Gastroesophageal sphincter (tissue), 4 donors: ENCODE measurements around the gene TP53BP1. TPM values are rescaled to one million over a fixed set of nuclear protein-coding genes. Genes with fewer than 3 reads are reported as not detected.

Source experiments
- ATAC-seq: fragments of 150-250 bp; one replicate; pipeline ENCODE4 v1.9.1; 2016; ENCODE audit warnings: mild to moderate bottlenecking, moderate library complexity
- H3K27ac ChIP-seq, 4 donors: fragments of 200-600 bp; sonication (generic) in 3 of 4; 1 replicate in 3 of 4; 2 replicates in 1 of 4; pipeline ENCODE4 v1.5.1; 2016 to 2019
- H3K27me3 ChIP-seq: fragments of 200-600 bp; sonication (generic); one replicate; pipeline ENCODE4 v1.5.1; 2019
- H3K36me3 ChIP-seq, 2 donors: fragments of 200-600 bp; sonication (generic); one replicate each; pipeline ENCODE4 v1.5.1; 2019; ENCODE audit warnings: control low read depth in 1 of 2
- H3K4me1 ChIP-seq, 3 donors: fragments of 200-600 bp; sonication (generic); 1 replicate in 2 of 3; 2 replicates in 1 of 3; pipeline ENCODE4 v1.5.1; 2016 to 2019; ENCODE audit warnings: control low read depth in 2 of 3
- H3K4me3 ChIP-seq, 2 donors: fragments of 200-600 bp; sonication (generic); one replicate each; pipeline ENCODE4 v1.5.1; 2019; ENCODE audit warnings: mild to moderate bottlenecking in 1 of 2, moderate library complexity in 1 of 2
- H3K9me3 ChIP-seq, 3 donors: fragments of 200-600 bp; sonication (generic); one replicate each; pipeline ENCODE4 v1.5.1; 2017 to 2019; ENCODE audit warnings: control low read depth in 2 of 3
- EP300 ChIP-seq: sonication (generic); formaldehyde crosslinking; IDR thresholded peaks from one replicate; pipeline ENCODE4 v1.6.1; 2017; ENCODE audit warnings: antibody characterized with exemption, mild to moderate bottlenecking
- POLR2A ChIP-seq, 2 donors: fragments of 450-650 bp; IDR thresholded peaks; one replicate each; pipeline ENCODE4 v1.6.1; 2017; ENCODE audit warnings: antibody characterized with exemption in 2 of 2, mild to moderate bottlenecking in 2 of 2, moderate library complexity in 1 of 2
- POLR2AphosphoS5 ChIP-seq: sonication (generic); formaldehyde crosslinking; IDR thresholded peaks from one replicate; pipeline ENCODE4 v1.6.1; 2017; ENCODE audit warnings: antibody characterized with exemption
- WGBS, 2 donors: methylation state at CpG; one replicate each; pipeline ENCODE4 v1.1.5; 2018; ENCODE audit warnings: low coverage in 1 of 2; 5-methylcytosine and 5-hydroxymethylcytosine counted together
- total RNA-seq, 4 donors: library from RNA; depleted of rRNA; stranded (reverse); fragments of >200 nt; gene quantifications; one replicate each; pipeline ENCODE4 v1.1.0, GENCODE V29; 2016
- TF ChIP-seq, protein P1 (sequence below), 4 experiments: fragments of 200-600 bp in 2 of 4; fragments of 450-650 bp in 2 of 4; sonication (generic) in 1 of 4; IDR thresholded peaks; one replicate each; pipeline ENCODE4 v1.5.1; 2017 to 2019; ENCODE audit warnings: antibody characterized with exemption in 4 of 4, mild to moderate bottlenecking in 2 of 4, moderate library complexity in 2 of 4

Gene TP53BP1
- total RNA-seq, 4 donors from 2014 or later, result 21.8 to 40.2 (median 33.5) TPM

DNA sequence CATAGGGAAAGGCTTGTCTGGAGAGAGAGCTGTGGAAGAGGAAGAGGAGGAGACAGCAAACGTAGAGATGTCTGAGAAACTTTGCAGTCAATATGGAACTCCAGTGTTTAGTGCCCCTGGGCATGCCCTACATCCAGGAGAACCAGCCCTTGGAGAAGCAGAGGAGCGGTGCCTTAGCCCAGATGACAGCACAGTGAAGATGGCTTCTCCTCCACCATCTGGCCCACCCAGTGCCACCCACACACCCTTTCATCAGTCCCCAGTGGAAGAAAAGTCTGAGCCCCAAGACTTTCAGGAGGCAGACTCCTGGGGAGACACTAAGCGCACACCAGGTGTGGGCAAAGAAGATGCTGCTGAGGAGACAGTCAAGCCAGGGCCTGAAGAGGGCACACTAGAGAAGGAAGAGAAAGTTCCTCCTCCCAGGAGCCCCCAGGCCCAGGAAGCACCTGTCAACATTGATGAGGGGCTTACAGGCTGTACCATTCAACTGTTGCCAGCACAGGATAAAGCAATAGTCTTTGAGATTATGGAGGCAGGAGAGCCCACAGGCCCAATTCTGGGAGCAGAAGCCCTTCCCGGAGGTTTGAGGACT, 31.4 kb upstream of the TP53BP1 start:
- Histone ChIP-seq H3K4me1 (peaks cover 0 to 5% (median 0%) of the 10 kb centered on the region in 3 donors), H3K27me3 (no peaks in the 10 kb centered on the region), H3K4me3 (no peak overlapping the region), H3K9me3 (no peaks in the 10 kb centered on the region), H3K36me3 (peaks cover 0 to 94% of the 10 kb centered on the region in 2 donors), H3K27ac (no peak overlapping the region)
- 56 to 82% methylated on average over 1 to 2 of the region's 4 CpGs for WGBS, 2 donors
- no peak for ATAC-seq
- TF ChIP-seq POLR2AphosphoS5 (no peak), POLR2A (IDR thresholded peaks at IDR 0.05) (no peak), EP300 (no peak)
- TF ChIP-seq, protein P1, sequence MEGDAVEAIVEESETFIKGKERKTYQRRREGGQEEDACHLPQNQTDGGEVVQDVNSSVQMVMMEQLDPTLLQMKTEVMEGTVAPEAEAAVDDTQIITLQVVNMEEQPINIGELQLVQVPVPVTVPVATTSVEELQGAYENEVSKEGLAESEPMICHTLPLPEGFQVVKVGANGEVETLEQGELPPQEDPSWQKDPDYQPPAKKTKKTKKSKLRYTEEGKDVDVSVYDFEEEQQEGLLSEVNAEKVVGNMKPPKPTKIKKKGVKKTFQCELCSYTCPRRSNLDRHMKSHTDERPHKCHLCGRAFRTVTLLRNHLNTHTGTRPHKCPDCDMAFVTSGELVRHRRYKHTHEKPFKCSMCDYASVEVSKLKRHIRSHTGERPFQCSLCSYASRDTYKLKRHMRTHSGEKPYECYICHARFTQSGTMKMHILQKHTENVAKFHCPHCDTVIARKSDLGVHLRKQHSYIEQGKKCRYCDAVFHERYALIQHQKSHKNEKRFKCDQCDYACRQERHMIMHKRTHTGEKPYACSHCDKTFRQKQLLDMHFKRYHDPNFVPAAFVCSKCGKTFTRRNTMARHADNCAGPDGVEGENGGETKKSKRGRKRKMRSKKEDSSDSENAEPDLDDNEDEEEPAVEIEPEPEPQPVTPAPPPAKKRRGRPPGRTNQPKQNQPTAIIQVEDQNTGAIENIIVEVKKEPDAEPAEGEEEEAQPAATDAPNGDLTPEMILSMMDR (IDR thresholded peaks at IDR 0.05), result no peak

DNA sequence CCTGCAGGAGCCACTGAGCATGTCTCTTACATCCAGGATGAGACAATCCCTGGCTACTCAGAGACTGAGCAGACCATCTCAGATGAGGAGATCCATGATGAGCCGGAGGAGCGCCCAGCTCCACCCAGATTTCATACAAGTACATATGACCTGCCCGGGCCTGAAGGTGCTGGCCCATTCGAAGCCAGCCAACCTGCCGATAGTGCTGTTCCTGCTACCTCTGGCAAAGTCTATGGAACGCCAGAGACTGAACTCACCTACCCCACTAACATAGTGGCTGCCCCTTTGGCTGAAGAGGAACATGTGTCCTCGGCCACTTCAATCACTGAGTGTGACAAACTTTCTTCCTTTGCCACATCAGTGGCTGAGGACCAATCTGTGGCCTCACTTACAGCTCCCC, 30.7 kb upstream of the TP53BP1 start:
- WGBS, 2 donors, result 80% methylated on average over 2 of the region's 7 CpGs; no CpG with 5 or more reads in 1 of the 2 donors
- peaks cover 0 to 12% (median 5%) of the 10 kb centered on the region in 3 donors for H3K4me1 ChIP-seq
- peaks cover 0 to 89% of the 10 kb centered on the region in 2 donors for H3K36me3 ChIP-seq
- ATAC-seq, result no peak
- H3K4me3 ChIP-seq, result no peak overlapping the region
- H3K9me3 ChIP-seq, result no peaks in the 10 kb centered on the region
- H3K27me3 ChIP-seq, result no peaks in the 10 kb centered on the region
- TF ChIP-seq POLR2A (IDR thresholded peaks at IDR 0.05), result no peak
- no peak for TF ChIP-seq POLR2AphosphoS5
- TF ChIP-seq EP300, result no peak
- TF ChIP-seq, protein P1 (IDR thresholded peaks at IDR 0.05), result no peak
- H3K27ac ChIP-seq, result no peak overlapping the region

GRCh38 chr15:43522247-43522646, 29.3 kb upstream of the TP53BP1 start:
- Histone ChIP-seq H3K36me3 (peaks cover 0 to 75% of the 10 kb centered on the region in 2 donors), H3K4me3 (no peak overlapping the region), H3K27me3 (no peaks in the 10 kb centered on the region), H3K4me1 (peaks cover 0 to 26% (median 6%) of the 10 kb centered on the region in 3 donors), H3K9me3 (no peaks in the 10 kb centered on the region), H3K27ac (no peak overlapping the region)
- ATAC-seq, result no peak
- TF ChIP-seq EP300, result no peak
- TF ChIP-seq, protein P1 (IDR thresholded peaks at IDR 0.05), result no peak
- TF ChIP-seq POLR2AphosphoS5, result no peak
- no peak for TF ChIP-seq POLR2A (IDR thresholded peaks at IDR 0.05)
- WGBS, 2 donors, result 82 to 90% methylated on average over 2 to 9 of the region's 9 CpGs

DNA sequence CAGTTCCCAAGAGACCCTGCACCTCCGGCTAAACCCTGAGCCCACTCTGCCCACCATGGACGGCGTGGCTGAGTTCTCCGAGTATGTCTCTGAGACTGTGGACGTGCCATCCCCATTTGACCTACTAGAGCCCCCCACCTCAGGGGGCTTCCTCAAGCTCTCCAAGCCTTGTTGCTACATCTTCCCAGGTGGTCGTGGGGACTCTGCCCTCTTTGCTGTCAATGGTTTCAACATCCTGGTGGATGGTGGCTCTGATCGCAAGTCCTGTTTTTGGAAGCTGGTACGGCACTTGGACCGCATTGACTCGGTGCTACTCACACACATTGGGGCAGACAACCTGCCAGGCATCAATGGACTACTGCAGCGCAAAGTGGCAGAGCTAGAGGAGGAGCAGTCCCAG, 28.5 kb upstream of the TP53BP1 start:
- Histone ChIP-seq H3K4me1 (peaks cover under 1 to 35% (median 13%) of the 10 kb centered on the region in 3 donors), H3K4me3 (no peak overlapping the region), H3K27ac (no peak overlapping the region), H3K36me3 (peaks cover 0 to 67% of the 10 kb centered on the region in 2 donors), H3K9me3 (no peaks in the 10 kb centered on the region), H3K27me3 (no peaks in the 10 kb centered on the region)
- WGBS, 2 donors, result 85% methylated on average over 5 of the region's 11 CpGs; no CpG with 5 or more reads in 1 of the 2 donors
- TF ChIP-seq, protein P1 (IDR thresholded peaks at IDR 0.05), result no peak
- TF ChIP-seq POLR2A (IDR thresholded peaks at IDR 0.05) (no peak), EP300 (no peak), POLR2AphosphoS5 (no peak)
- no peak for ATAC-seq

- H3K27me3 ChIP-seq, result no peaks in the 10 kb centered on the region
- no peak overlapping the region for H3K27ac ChIP-seq
- H3K4me1 ChIP-seq, result peaks cover 4 to 47% (median 21%) of the 10 kb centered on the region in 3 donors
- H3K9me3 ChIP-seq, result no peaks in the 10 kb centered on the region
- H3K36me3 ChIP-seq, result peaks cover 0 to 54% of the 10 kb centered on the region in 2 donors
- no peak for TF ChIP-seq POLR2A (IDR thresholded peaks at IDR 0.05)
- TF ChIP-seq, protein P1 (IDR thresholded peaks at IDR 0.05), result no peak
- TF ChIP-seq EP300, result no peak
- no peak for TF ChIP-seq POLR2AphosphoS5
- H3K4me3 ChIP-seq, result no peak overlapping the region
- 83% methylated on average over 2 of the region's 2 CpGs; no CpG with 5 or more reads in 1 of the 2 donors for WGBS, 2 donors
- ATAC-seq, result no peak
Observed at GRCh38 chr15:43520138-43520537, 27.2 kb upstream of the TP53BP1 start.
